HEK293T (cell line): ENCODE measurements around the gene LHPP.

ENCODE experiments used
- ARNT ChIP-seq: fragments of 450-650 bp; IDR thresholded peaks from 2 replicates; pipeline ENCODE4 v1.6.1; 2017; ENCODE audit warnings: mild to moderate bottlenecking
- BHLHE40 ChIP-seq: fragments of 450-650 bp; IDR thresholded peaks from 2 replicates; pipeline ENCODE4 v1.6.1; 2016; ENCODE audit warnings: mild to moderate bottlenecking, moderate library complexity, borderline replicate concordance
- ELF4 ChIP-seq: fragments of 450-650 bp; IDR thresholded peaks from 2 replicates; pipeline ENCODE4 v1.6.1; 2017; ENCODE audit warnings: antibody characterized with exemption
- FOXA1 ChIP-seq: fragments of 450-650 bp; IDR thresholded peaks from 2 replicates; pipeline ENCODE4 v1.6.1; 2016; ENCODE audit warnings: mild to moderate bottlenecking
- FOXK2 ChIP-seq: fragments of 450-650 bp; IDR thresholded peaks from 2 replicates; pipeline ENCODE4 v1.6.1; 2016; ENCODE audit warnings: mild to moderate bottlenecking
- HDGF ChIP-seq: fragments of 450-650 bp; IDR thresholded peaks from 2 replicates; pipeline ENCODE4 v1.6.1; 2017; ENCODE audit warnings: antibody characterized with exemption, borderline replicate concordance
- TARDBP ChIP-seq: fragments of 450-650 bp; IDR thresholded peaks from 2 replicates; pipeline ENCODE4 v1.6.1; 2016

- TF ChIP-seq HDGF (no peak), ARNT (no peak), FOXA1 (no peak), FOXK2 (no peak), ELF4 (no peak), TARDBP (no peak), BHLHE40 (no peak)
Measured at GRCh38 chr10:124495162-124495561, 33.5 kb downstream of the LHPP start.
